ENCODE results near the gene SFXN3.

Gene SFXN3

DNA sequence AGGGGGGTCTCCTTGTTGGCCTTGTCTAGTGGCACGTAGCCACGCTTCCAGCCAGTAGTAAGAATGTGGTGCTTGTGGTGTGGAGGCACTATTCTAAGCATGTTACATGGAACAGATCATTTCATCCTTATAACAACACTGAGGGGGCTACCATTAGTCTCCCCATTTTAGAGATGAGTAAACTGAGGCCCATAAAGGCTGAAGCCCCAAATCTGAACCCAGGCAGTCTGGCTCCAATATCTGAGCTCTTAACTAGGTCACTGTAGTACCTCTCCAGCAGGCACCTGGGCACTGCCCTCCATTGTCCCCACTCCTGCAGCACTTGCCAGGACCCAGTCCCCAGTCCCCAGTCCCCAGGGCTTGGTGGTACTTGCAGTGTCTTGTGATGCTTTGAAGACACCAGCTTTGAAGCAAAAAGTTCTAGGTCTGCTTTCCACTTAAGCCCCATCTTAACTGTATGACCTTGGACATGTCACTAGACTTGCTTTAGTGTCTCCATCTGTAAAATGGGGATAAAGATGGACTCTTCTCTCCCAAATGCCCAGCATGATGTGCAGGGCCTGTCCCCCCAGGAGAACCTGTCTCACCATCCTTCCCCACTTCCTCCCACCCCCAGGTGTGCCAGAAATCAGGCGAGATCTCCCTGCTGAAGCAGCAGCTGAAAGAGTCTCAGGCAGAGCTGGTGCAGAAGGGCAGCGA is 25.0 kb upstream of the SFXN3 start:
- no peak for ATAC-seq (replicated peaks)
- no peaks in the 10 kb centered on the region for H3K27me3 Mint-ChIP-seq
- H3K27ac Mint-ChIP-seq = no peak overlapping the region
- no peak for DNase-seq
- H3K4me1 Mint-ChIP-seq (ENCODE audit: low read depth in 2 of 2) = peaks cover 2 to 4% of the 10 kb centered on the region in 2 donors
- no peaks in the 10 kb centered on the region for H3K9me3 Mint-ChIP-seq
- peaks cover 3% of the 10 kb centered on the region for H3K36me3 Mint-ChIP-seq (ENCODE audit: insufficient read depth)
- no peak overlapping the region for H3K4me3 Mint-ChIP-seq

DNA sequence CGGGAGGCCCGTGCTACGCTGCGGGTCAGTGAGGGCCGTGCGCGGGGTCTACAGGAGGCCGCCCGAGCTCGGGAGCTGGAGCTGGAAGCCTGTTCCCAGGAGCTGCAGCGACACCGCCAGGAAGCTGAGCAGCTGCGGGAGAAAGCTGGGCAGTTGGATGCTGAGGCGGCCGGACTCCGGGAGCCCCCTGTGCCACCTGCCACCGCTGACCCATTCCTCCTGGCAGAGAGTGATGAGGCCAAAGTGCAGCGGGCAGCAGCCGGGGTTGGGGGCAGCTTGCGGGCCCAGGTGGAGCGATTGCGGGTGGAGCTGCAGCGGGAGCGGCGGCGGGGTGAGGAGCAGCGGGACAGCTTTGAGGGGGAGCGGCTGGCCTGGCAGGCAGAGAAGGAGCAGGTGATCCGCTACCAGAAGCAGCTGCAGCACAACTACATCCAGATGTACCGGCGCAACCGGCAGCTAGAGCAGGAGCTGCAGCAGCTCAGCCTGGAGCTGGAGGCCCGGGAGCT is 24.4 kb upstream of the SFXN3 start:
- DNase-seq = no peak
- ATAC-seq (replicated peaks) = no peak
- Mint-ChIP-seq H3K4me3 (no peak overlapping the region), H3K36me3 (ENCODE audit: insufficient read depth) (peaks cover 3% of the 10 kb centered on the region), H3K27me3 (no peaks in the 10 kb centered on the region), H3K27ac (no peak overlapping the region), H3K9me3 (no peaks in the 10 kb centered on the region), H3K4me1 (ENCODE audit: low read depth in 2 of 2) (no peaks in the 10 kb centered on the region)

DNA sequence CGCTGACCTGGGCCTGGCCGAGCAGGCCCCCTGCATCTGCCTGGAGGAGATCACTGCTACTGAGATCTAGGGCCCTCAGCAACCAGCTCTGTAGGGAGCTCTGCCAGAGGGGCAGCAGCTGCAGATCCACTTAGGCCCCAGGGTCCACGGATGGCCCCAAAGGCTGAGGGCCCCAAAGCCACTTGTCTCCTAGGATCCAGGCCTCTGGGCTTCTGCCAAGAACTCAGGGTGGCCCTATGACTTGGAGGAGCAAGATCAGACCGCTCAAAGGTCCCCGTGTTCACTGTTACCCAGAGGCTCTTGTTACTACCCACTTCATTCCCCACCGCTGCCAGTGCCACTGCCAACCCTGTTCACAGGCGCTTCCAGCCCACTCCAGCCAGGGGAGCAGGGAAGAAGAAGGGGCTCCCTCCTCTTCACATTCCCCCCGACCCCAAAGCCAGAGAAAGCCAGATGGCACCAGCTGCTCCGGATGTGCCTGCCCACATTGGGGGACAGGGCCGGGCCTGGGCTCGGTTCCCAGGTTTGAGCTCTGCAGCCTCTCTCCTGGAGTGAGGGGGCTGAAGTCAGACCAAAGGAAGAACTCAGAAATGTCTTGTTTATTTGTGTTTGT is 23.8 kb upstream of the SFXN3 start:
- Mint-ChIP-seq H3K36me3 (ENCODE audit: insufficient read depth) (peaks cover 3% of the 10 kb centered on the region), H3K27ac (no peak overlapping the region), H3K27me3 (no peaks in the 10 kb centered on the region), H3K4me1 (ENCODE audit: low read depth in 2 of 2) (no peaks in the 10 kb centered on the region), H3K9me3 (no peaks in the 10 kb centered on the region), H3K4me3 (no peak overlapping the region)
- ATAC-seq (replicated peaks) = no peak
- DNase-seq = no peak

GRCh38 chr10:101007915-101008822 is 22.9 kb upstream of the SFXN3 start:
- H3K27ac Mint-ChIP-seq = peak overlapping the region; percentile 30 to 38
- H3K36me3 Mint-ChIP-seq (ENCODE audit: insufficient read depth) = peaks cover 4% of the 10 kb centered on the region
- peaks cover 0 to 4% of the 10 kb centered on the region in 2 donors for H3K27me3 Mint-ChIP-seq
- no peak for ATAC-seq (replicated peaks)
- DNase-seq = no peak
- no peaks in the 10 kb centered on the region for H3K9me3 Mint-ChIP-seq
- peaks cover 5 to 6% of the 10 kb centered on the region in 2 donors for H3K4me1 Mint-ChIP-seq (ENCODE audit: low read depth in 2 of 2)
- H3K4me3 Mint-ChIP-seq = no peak overlapping the region

DNA sequence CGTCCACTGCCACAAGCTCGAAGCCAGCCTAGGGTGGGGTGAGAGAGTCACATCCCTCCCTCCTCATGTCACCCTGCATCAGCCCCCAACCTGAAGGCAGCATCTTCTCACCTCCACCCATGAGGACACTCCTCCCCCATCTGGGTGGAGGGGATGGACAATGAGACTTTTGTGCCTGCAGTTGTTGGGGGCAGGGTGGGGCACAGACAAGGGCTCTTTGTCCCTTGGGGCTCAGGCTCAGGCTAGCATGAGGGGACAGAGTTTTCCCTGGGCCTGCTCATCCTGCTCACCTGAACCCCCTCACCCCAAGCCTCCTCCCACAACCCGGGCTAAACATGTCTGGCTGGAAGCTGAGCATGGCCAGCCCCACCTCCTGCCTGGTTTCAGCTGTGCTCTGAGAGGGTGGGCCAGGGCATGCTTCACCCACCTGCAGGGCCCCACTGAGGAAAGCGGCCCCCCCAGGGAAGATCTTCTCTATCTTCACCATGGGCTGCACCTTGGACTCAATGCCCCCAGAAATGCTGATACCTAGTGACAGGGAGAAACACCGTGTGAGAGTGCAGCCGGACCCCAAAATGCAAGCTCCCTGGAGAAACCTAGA is 22.1 kb upstream of the SFXN3 start:
- H3K27me3 Mint-ChIP-seq = peaks cover 0 to 8% of the 10 kb centered on the region in 2 donors
- no peak overlapping the region for H3K4me3 Mint-ChIP-seq
- no peak for DNase-seq
- peak overlapping the region; percentile 30 to 38 for H3K27ac Mint-ChIP-seq
- no peak for ATAC-seq (replicated peaks)
- peaks cover 9 to 10% of the 10 kb centered on the region in 2 donors for H3K4me1 Mint-ChIP-seq (ENCODE audit: low read depth in 2 of 2)
- H3K9me3 Mint-ChIP-seq = no peaks in the 10 kb centered on the region
- H3K36me3 Mint-ChIP-seq (ENCODE audit: insufficient read depth) = peaks cover 6% of the 10 kb centered on the region

DNA sequence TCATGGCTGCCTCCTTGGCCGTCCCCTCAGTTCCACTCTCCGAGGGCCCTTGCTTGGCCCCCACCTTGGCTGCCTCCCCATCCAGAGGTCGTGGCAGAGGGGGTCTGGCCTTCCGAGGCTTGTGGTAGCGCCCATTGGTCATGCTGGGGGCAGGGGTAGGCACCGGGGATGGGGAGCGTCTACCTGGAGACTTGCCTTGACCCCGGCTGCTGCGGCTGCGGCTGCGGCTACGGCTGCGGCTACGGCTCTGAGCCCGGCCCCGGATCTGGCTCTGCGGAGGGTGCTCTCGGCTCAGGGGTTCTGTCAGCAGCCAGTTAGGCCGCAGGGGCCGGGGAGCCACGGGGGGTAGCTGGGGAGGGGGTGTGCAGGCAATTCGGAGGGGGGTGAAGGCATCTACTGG is 20.7 kb upstream of the SFXN3 start:
- H3K9me3 Mint-ChIP-seq = no peaks in the 10 kb centered on the region
- DNase-seq (no peak), ATAC-seq (replicated peaks) (no peak)
- peaks cover 5 to 16% of the 10 kb centered on the region in 2 donors for H3K27me3 Mint-ChIP-seq
- H3K4me1 Mint-ChIP-seq (ENCODE audit: low read depth in 2 of 2) = peaks cover 16 to 18% of the 10 kb centered on the region in 2 donors
- peaks cover 6% of the 10 kb centered on the region for H3K36me3 Mint-ChIP-seq (ENCODE audit: insufficient read depth)
- no peak overlapping the region for H3K27ac Mint-ChIP-seq
- no peak overlapping the region for H3K4me3 Mint-ChIP-seq

GRCh38 chr10:101011517-101012423 is 19.3 kb upstream of the SFXN3 start:
- peaks cover 6% of the 10 kb centered on the region for H3K36me3 Mint-ChIP-seq (ENCODE audit: insufficient read depth)
- H3K27me3 Mint-ChIP-seq = peaks cover 19 to 31% of the 10 kb centered on the region in 2 donors
- H3K4me3 Mint-ChIP-seq = no peak overlapping the region
- DNase-seq (no peak), ATAC-seq (replicated peaks) (no peak)
- H3K27ac Mint-ChIP-seq = no peak overlapping the region
- H3K4me1 Mint-ChIP-seq (ENCODE audit: low read depth in 2 of 2) = peaks cover 16 to 18% of the 10 kb centered on the region in 2 donors
- H3K9me3 Mint-ChIP-seq = no peaks in the 10 kb centered on the region

DNA sequence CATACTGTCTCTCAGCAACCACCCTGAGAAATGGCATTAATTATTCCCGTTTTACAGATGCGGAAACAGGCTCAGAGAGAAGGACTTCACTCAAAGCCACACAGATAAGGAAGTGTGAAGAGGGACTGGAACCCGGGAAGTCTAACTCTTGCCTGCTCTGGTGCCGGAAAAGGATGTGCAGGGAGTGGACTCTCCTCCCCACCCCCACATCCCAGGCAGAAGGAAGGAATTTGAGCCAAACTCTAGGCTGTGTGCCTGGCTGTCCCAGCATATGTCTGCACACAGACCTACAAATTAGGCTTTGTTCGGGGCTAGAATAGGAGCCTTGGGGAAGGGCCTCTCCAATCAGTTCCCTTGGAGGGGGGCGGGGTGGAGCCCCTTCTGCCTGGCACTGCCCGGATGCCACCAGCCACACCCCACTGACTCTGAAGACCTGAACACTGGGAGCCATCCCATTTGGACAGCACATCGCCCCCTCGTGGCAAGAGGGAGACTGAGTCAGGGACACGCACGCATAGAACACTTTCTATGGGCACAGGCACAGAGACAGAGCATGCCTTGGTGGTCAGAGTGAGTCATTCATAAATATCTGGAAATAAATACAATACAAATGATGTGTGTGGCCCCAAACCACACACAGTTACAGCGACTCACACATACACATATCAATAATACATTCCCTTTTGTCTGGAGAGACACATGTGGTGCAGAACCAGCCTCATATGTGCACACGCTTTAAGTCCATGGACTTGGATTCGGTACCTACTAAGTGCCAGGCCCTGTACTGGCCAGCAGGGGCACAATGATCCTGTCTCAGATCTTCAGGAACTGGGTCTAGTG is 18.3 kb upstream of the SFXN3 start:
- Mint-ChIP-seq H3K4me1 (ENCODE audit: low read depth in 2 of 2) (peaks cover 16 to 18% of the 10 kb centered on the region in 2 donors), H3K9me3 (no peaks in the 10 kb centered on the region), H3K27ac (peak overlapping the region in 1 of 2 donors; percentile 11), H3K27me3 (peaks cover 29 to 41% of the 10 kb centered on the region in 2 donors), H3K4me3 (no peak overlapping the region), H3K36me3 (ENCODE audit: insufficient read depth) (peaks cover 6% of the 10 kb centered on the region)
- DNase-seq (peak; percentile 58 to 70 (median 65)), ATAC-seq (replicated peaks) (peak; percentile 90)

DNA sequence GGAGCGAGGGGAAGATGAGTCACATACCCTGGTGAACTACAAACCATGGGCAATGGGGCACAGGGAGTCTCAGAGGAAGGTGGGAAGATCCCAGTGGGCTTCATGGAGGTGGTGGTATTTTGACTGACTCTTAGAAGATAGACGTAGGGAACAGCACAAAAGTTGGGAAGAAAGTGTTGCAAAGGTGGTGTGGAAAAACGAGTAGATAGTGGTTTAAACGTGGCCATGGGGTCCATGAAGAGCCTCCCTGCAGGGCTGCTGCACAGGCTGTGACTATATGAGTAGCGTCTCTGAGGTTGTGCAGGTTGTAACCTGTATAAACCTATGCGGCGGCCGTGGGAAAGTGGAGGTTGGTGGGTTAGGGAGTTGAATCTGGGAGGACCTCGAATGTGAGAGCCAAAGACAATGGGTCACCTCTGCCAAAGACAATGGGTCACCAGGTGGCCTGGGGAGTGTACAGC is 17.6 kb upstream of the SFXN3 start:
- Mint-ChIP-seq H3K27me3 (peaks cover 35 to 47% of the 10 kb centered on the region in 2 donors), H3K9me3 (no peaks in the 10 kb centered on the region), H3K36me3 (ENCODE audit: insufficient read depth) (peaks cover 6% of the 10 kb centered on the region), H3K4me3 (no peak overlapping the region), H3K4me1 (ENCODE audit: low read depth in 2 of 2) (peaks cover 18 to 19% of the 10 kb centered on the region in 2 donors), H3K27ac (peak overlapping the region in 1 of 2 donors; percentile 11)
- DNase-seq (no peak), ATAC-seq (replicated peaks) (no peak)

- ATAC-seq (replicated peaks) = peak; percentile 52
- Mint-ChIP-seq H3K4me3 (no peak overlapping the region), H3K9me3 (no peaks in the 10 kb centered on the region), H3K4me1 (ENCODE audit: low read depth in 2 of 2) (peaks cover 21 to 22% of the 10 kb centered on the region in 2 donors), H3K27me3 (peaks cover 41 to 57% of the 10 kb centered on the region in 2 donors), H3K27ac (peak overlapping the region in 1 of 2 donors; percentile 10), H3K36me3 (ENCODE audit: insufficient read depth) (peaks cover 6% of the 10 kb centered on the region)
- peak; percentile 73 to 79 (median 77) for DNase-seq
Observed at GRCh38 chr10:101014230-101014884, 16.7 kb upstream of the SFXN3 start.

DNA sequence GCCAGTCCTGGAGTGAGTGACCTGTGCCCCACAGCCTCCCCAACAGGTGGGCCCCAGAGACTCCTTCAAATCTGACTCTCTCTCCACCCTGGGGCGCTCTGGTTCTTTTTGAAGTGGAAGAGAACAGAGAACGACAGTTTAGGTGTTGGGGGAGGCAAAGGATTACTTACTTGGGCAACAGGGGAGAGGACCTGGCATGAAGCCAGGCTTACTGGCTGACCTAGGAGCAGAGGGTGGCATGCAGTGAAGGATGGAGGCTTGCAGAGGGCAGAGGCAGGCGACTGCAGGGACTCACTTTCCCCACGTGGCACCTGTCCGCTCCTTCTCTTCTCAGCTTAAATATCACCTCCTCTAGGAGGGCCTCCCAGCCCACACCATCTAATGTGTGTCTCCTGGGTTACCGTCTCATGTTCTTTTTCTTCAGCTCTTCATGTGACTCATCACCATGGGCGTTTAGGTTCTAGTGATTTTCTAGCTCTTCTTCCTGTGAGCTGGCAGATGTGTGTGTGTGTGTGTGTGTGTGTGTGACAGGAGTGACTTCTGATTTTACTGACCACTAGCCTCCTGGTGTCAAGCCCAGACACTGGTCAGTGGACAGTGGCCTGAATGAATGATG is 16.0 kb upstream of the SFXN3 start:
- Mint-ChIP-seq H3K4me1 (ENCODE audit: low read depth in 2 of 2) (peaks cover 22 to 25% of the 10 kb centered on the region in 2 donors), H3K27ac (no peak overlapping the region), H3K9me3 (no peaks in the 10 kb centered on the region), H3K36me3 (ENCODE audit: insufficient read depth) (peaks cover 6% of the 10 kb centered on the region), H3K4me3 (no peak overlapping the region), H3K27me3 (peaks cover 45 to 63% of the 10 kb centered on the region in 2 donors)
- ATAC-seq (replicated peaks) = no peak
- no peak for DNase-seq
